Measurements from ENCODE around the gene TEX35.

The TEX35 gene

DNA sequence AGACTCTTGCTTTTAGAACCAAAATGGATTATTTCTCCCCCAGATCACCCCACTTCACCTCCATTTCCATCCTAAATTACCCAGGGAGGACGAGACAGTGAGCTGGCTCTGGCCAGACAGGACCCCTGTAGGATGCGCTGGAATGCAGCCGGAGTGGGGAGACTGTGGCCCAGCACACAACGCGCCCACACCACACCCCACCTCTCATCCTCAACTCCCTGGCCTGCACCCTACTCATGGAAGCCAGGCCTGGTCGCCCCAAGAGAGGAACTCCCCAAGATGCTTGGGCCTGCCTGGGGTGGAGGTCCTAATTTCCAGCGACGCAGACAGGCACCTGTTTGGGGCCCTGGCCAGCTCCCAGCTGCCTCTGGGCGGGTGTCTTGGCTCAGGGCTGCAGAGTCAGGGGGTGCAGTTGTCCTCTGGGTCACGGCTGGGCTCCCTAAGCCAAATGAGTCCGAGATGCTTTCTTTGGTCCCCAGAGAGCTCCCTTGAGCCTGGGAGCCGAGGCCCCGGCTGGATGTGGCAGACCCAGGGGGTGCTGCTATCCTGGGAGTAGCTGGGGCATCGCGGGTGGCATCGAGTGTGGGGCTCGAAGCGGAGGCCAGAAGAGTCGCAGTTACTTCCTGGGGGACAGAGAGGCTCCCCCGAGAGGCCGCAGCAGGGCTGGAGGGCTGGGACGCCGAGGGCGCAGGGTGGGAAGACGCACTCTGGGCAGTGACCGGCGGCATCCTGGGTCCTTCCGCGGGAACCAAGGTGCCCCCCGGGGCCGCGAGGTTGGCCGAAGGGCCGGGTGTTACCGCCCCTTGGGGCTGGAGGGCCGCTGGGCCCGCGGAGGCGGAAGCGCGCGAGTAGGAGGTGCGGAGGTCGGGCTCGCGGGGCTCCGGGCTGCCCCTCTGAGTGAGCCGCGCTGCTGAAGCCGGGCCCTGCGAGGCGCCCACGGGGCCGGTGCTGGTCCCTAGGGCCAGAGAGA is 26.5 kb upstream of the TEX35 start:
- H3K4me3 ChIP-seq (replicated peaks in 1 of 2; ENCODE audit: low read depth in 2 of 2, low read length in 2 of 2), result peak overlapping the region; percentile 15 to 32
- DNase-seq (ENCODE audit: low read depth in 2 of 2), result no peak
- TF ChIP-seq, protein P1, sequence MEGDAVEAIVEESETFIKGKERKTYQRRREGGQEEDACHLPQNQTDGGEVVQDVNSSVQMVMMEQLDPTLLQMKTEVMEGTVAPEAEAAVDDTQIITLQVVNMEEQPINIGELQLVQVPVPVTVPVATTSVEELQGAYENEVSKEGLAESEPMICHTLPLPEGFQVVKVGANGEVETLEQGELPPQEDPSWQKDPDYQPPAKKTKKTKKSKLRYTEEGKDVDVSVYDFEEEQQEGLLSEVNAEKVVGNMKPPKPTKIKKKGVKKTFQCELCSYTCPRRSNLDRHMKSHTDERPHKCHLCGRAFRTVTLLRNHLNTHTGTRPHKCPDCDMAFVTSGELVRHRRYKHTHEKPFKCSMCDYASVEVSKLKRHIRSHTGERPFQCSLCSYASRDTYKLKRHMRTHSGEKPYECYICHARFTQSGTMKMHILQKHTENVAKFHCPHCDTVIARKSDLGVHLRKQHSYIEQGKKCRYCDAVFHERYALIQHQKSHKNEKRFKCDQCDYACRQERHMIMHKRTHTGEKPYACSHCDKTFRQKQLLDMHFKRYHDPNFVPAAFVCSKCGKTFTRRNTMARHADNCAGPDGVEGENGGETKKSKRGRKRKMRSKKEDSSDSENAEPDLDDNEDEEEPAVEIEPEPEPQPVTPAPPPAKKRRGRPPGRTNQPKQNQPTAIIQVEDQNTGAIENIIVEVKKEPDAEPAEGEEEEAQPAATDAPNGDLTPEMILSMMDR (IDR thresholded peaks at IDR 0.05; ENCODE audit: low read depth, low read length), result no peak

DNA sequence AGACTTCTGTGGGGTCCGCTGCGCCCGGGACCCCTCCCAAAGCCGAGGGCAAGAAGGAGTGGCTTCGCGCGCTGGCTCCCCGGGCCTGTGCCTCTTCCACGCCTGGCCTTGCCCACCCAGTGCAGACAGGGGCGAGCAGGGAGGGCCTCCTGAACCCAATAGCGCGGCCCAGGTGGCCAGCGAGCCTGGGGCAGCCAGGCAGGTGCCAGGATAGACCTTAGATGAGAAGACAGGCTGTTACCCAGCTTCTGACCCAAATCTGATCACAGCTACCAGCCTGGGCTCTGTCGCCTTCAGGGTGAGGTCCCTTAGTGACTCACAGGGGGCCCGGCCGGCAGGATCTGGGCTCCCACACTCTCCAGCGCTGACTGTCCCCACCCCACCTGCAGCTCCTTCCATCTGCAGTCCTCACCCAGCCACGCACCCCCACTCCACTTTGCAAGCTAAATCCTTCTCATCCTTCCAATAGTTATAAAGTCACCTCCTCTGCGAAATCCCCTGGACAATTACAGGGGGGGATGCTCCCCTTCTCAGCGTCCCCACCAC is 25.8 kb upstream of the TEX35 start:
- DNase-seq (ENCODE audit: low read depth in 2 of 2), result no peak
- peak overlapping the region; percentile 15 to 32 for H3K4me3 ChIP-seq (replicated peaks in 1 of 2; ENCODE audit: low read depth in 2 of 2, low read length in 2 of 2)
- TF ChIP-seq, protein P1 (IDR thresholded peaks at IDR 0.05; ENCODE audit: low read depth, low read length), result no peak

DNA sequence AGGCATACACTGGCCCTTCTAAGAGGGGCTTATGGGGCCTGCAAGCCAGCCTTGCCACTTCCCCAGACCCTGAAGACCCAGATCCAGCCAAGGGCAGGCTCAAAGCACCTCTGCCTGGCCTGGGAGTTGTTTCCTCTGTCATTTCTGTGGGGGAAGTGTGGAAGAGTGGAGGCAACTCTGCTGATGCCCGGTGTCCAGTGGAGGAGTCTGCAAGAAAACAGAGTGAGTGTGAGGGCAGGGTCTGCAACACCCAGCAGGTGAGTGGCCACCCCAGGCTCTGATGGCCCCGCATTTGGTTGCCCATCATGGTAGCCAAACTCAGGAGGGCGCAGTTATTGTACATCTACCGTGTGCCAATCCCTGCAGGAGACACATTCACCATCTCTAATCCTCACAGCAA is 24.5 kb upstream of the TEX35 start:
- H3K4me3 ChIP-seq (replicated peaks in 1 of 2; ENCODE audit: low read depth in 2 of 2, low read length in 2 of 2), result no peak overlapping the region
- TF ChIP-seq, protein P1 (IDR thresholded peaks at IDR 0.05; ENCODE audit: low read depth, low read length), result no peak
- no peak for DNase-seq (ENCODE audit: low read depth in 2 of 2)

DNA sequence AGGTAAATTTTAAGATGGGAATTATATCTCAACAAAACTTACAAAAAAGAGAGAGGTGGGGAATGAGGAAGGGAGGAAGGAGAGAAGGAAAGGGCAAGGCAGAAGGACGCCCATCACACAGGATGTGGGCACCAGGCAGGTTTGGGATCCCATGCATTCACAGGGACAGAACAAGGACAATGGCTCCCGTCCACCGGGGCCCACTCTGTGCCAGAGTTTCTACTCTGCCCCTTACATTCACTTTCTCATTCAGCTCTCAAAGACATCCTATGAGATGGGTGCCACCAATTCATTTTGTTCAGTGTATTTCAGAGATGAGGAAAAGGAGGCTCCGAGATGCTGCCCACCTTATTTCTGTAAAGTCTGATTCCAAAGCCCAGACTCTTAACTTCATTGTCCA is 23.5 kb upstream of the TEX35 start:
- TF ChIP-seq, protein P1 (IDR thresholded peaks at IDR 0.05; ENCODE audit: low read depth, low read length), result no peak
- DNase-seq (ENCODE audit: low read depth in 2 of 2), result no peak

DNA sequence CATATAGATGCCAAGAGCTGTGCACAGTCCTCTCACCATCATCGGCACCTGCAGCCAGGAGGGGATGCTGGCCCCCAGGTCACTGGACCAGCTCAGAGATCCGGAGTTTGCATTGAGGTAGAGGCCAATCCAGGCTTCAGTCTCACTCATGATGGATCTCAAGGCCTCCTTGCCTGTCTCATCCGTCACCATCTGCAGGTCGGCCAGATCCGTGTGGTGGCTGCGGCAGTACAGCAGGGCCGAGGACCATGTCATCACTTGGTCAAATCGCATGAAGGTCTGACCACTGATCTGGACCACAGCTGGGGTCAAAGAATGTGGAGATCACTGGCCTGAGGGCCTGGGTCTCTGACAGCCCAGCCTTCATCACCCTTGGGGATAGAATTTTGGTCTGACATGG is 22.8 kb upstream of the TEX35 start:
- TF ChIP-seq, protein P1 (IDR thresholded peaks at IDR 0.05; ENCODE audit: low read depth, low read length), result no peak
- DNase-seq (ENCODE audit: low read depth in 2 of 2), result no peak
- H3K4me3 ChIP-seq (replicated peaks in 1 of 2; ENCODE audit: low read depth in 2 of 2, low read length in 2 of 2), result no peak overlapping the region

More for the DNA sequence above, 23.5 kb upstream of the TEX35 start:
- H3K4me3 ChIP-seq (replicated peaks in 1 of 2; ENCODE audit: low read depth in 2 of 2, low read length in 2 of 2), result no peak overlapping the region

DNA sequence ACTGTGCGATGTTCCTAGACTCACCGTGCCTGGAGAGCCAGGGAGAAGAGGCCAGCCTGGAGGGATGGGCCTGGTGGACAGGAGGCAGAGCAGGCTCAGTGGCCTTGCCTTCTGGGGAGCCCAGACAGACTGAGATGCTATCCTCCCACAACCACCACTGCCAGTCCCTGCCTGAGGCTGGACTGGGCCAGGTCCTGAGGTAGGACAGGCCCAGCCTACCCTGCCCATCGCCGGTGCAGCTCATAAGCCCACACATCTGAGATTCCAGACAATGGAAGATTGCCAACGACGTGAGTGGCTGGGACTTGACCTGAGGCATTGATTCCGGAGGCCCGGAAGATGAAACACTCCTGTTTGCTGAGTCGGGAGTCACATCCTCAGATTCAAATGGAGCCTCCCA is 21.9 kb upstream of the TEX35 start:
- no peak overlapping the region for H3K4me3 ChIP-seq (replicated peaks in 1 of 2; ENCODE audit: low read depth in 2 of 2, low read length in 2 of 2)
- DNase-seq (ENCODE audit: low read depth in 2 of 2), result no peak

More for the DNA sequence above, 21.9 kb upstream of the TEX35 start:
- TF ChIP-seq, protein P1 (IDR thresholded peaks at IDR 0.05; ENCODE audit: low read depth, low read length), result no peak

All from cardiac fibroblast (primary cell).